ENCODE results near the gene TRMT1L. TPM values are rescaled to one million over a fixed set of nuclear protein-coding genes. Genes with fewer than 3 reads are reported as not detected.

The TRMT1L gene, protein sequence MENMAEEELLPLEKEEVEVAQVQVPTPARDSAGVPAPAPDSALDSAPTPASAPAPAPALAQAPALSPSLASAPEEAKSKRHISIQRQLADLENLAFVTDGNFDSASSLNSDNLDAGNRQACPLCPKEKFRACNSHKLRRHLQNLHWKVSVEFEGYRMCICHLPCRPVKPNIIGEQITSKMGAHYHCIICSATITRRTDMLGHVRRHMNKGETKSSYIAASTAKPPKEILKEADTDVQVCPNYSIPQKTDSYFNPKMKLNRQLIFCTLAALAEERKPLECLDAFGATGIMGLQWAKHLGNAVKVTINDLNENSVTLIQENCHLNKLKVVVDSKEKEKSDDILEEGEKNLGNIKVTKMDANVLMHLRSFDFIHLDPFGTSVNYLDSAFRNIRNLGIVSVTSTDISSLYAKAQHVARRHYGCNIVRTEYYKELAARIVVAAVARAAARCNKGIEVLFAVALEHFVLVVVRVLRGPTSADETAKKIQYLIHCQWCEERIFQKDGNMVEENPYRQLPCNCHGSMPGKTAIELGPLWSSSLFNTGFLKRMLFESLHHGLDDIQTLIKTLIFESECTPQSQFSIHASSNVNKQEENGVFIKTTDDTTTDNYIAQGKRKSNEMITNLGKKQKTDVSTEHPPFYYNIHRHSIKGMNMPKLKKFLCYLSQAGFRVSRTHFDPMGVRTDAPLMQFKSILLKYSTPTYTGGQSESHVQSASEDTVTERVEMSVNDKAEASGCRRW
- 10.8 and 14.4 TPM in 2 replicates for polyA plus RNA-seq

DNA sequence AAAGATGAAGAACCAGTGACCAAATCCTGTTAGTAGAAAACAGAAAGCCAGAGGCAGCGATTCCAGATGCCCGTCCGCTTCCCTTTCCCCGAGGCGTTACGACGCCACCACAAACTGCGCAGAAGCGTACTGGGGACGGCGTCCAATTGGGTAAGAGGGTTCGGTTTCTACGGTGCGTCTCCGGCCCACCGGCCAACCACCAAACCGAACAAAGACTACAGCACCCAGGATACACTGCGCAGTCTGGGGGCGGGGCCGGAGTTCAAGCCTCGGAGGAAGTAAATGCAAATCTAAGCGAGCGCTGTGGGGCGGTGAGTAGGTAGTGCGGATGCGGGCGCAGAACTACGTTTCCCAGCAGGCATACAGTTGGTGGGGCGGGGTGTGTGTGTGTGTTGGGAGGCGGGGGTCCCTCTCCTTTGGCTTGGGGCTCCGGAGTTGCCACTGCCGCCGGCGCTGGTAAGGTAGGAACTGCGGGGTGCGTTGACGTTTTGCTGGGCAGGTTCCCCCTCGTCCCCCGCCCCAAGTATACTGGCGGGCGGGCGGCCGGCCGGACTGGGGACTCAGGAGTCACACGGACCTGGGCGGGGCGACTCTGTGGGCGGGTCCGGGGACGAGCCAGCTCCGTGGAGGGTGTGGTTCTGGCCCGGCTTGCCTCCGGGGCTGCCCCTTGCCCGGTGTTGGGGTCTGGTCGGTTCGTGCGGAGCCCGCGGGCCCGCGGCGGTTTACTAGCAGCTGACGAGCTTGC is at the start of gene TRMT1L, which contains the start of gene SWT1:
TSS of gene TRMT1L (minus strand) at position 100 of the 745 bp plus-strand sequence. CDS start 241 bp downstream, outside the sequence.
TSS of gene SWT1 (plus strand) at position 314 of the 745 bp plus-strand sequence. CDS start 3,675 bp downstream, outside the sequence.

Other genes starting within 250 kb of the TRMT1L start
- 1.5 TPM in 1 of 2 replicates, not detected in the other for gene NIBAN1, start 182.4 kb downstream of the TRMT1L start, polyA plus RNA-seq
- 10.4 and 11.4 TPM in 2 replicates for gene RNF2, start 111.4 kb downstream of the TRMT1L start, polyA plus RNA-seq
- 0.94 and 1.1 TPM in 2 replicates for gene SWT1, start 214 bp upstream of the TRMT1L start, polyA plus RNA-seq
- 82.4 and 121 TPM in 2 replicates for gene IVNS1ABP, start 160.3 kb upstream of the TRMT1L start, polyA plus RNA-seq

All from Purkinje cell (primary cell).